Stomach (tissue), 9 donors: ENCODE data around the gene CSNK2A1. TPM values are rescaled to one million over a fixed set of nuclear protein-coding genes. Genes with fewer than 3 reads are reported as not detected.
A peak's percentile ranks its signal among the peaks of the same experiment; 100 is the strongest.
"Not testable (repeated sequence)": the region's sequence is repeated elsewhere in the genome, so short reads cannot be mapped to it uniquely, and the experiment has no call there.

ENCODE experiments used
- DNase-seq, 2 donors: peaks; one replicate each; pipeline versions ENCODE4 v3.0.0 to v3.0.0-alpha.2; 2013 to 2019
- H3K27ac ChIP-seq, 5 donors: fragments of 200-600 bp in 4 of 5; sonication (generic) in 4 of 5; one replicate each; pipeline ENCODE4 v1.5.1; 2013 to 2019; ENCODE audit warnings: mild to moderate bottlenecking in 1 of 5, moderate library complexity in 1 of 5
- H3K27me3 ChIP-seq, 3 donors: fragments of 200-600 bp; sonication (generic); one replicate each; pipeline ENCODE4 v1.5.1; 2017 to 2019; ENCODE audit warnings: mixed run types in 1 of 3
- H3K36me3 ChIP-seq, 4 donors: fragments of 200-600 bp; sonication (generic); 1 replicate in 3 of 4; 2 replicates in 1 of 4; pipeline ENCODE4 v1.5.1; 2016 to 2019
- H3K4me1 ChIP-seq, 4 donors: fragments of 200-600 bp; sonication (generic); one replicate each; pipeline ENCODE4 v1.5.1; 2016 to 2019
- H3K4me3 ChIP-seq, 4 donors: fragments of 200-600 bp; sonication (generic) in 3 of 4; one replicate each; pipeline ENCODE4 v1.5.1; 2016 to 2019; ENCODE audit warnings: mild to moderate bottlenecking in 1 of 4
- H3K9me3 ChIP-seq, 4 donors: fragments of 200-600 bp; sonication (generic); one replicate each; pipeline ENCODE4 v1.5.1; 2016 to 2019
- CTCF ChIP-seq, 7 experiments: fragments of 450-650 bp in 4 of 7; fragments of 200-600 bp in 3 of 7; sonication (generic) in 3 of 7; IDR thresholded peaks; one replicate each; pipeline ENCODE4 v1.5.1; 2016 to 2019; ENCODE audit warnings: antibody characterized with exemption in 7 of 7, control low read depth in 2 of 7, mild to moderate bottlenecking in 1 of 7
- EP300 ChIP-seq: sonication (generic); formaldehyde crosslinking; IDR thresholded peaks from one replicate; pipeline ENCODE4 v1.6.1; 2017; ENCODE audit warnings: antibody characterized with exemption
- POLR2A ChIP-seq, 4 donors: fragments of 450-650 bp; IDR thresholded peaks; one replicate each; pipeline ENCODE4 v1.6.1; 2016; ENCODE audit warnings: antibody characterized with exemption in 4 of 4, control low read depth in 2 of 4, mild to moderate bottlenecking in 1 of 4, moderate library complexity in 1 of 4
- POLR2AphosphoS5 ChIP-seq, 3 donors: sonication (generic); formaldehyde crosslinking; IDR thresholded peaks; one replicate each; pipeline ENCODE4 v1.6.1; 2016; ENCODE audit warnings: antibody characterized with exemption in 3 of 3
- WGBS, 5 donors: extraction: QIAGEN DNeasy Blood & Tissue Kit in 3 of 5; methylation state at CpG; one replicate each; pipeline versions ENCODE4 v1.1.5 to v1.1.7; 2013 to 2018; 5-methylcytosine and 5-hydroxymethylcytosine counted together
- intact Hi-C: fragments of 100-400 bp; cut with DNase I; formaldehyde crosslinking; loops from one replicate; pipeline ENCODE4 v1.15.1; 2023; ENCODE audit warnings: low total_unique reads
- polyA plus RNA-seq, 3 donors: library from polyadenylated mRNA; stranded (reverse); fragments of 200-250 nt; gene quantifications; one replicate each; pipeline ENCODE4 v1.2.3, GENCODE V29; 2013
- total RNA-seq, 5 donors: library from RNA; depleted of rRNA; stranded (reverse); fragments of >200 nt; gene quantifications; one replicate each; pipeline versions ENCODE4 v1.1.0 to v1.2.3, GENCODE V29; 2014 to 2016
- donor health status: healthy with polysubstance abuse.
- donor health status: Bipolar disorder and iron deficiency.
- donor health status: healthy.

Gene CSNK2A1
- total and polyA plus RNA-seq, 8 donors = 22.6 to 164 (median 37.3) TPM

DNA sequence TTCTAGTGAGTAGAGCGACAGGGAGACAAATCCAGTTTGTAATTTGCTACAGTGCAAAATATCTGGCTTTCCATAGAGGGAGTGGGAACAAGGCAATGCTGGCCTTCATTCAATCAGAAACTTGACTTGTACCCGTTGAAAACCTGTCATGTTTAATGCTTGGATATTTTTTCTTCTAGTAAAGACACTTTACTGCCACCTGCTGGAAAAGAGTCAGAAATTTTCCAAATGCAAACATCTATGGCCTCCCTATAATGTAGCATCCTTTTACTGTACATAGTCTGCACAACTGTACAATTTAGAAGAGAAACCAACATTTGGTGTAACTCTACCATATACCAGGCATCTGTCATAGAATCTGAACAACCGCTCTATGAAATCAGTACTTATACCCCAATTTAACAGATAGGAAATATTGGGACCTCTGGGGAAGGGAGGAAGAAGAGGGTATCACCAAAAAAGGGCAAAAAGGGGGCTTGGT, 64.6 kb downstream of the CSNK2A1 start:
- Histone ChIP-seq H3K4me3 (no peak overlapping the region), H3K36me3 (peaks cover 19 to 72% (median 50%) of the 10 kb centered on the region in 4 donors), H3K27me3 (no peaks in the 10 kb centered on the region), H3K27ac (no peak overlapping the region), H3K4me1 (peaks cover 0 to 11% (median 0%) of the 10 kb centered on the region in 4 donors), H3K9me3 (no peaks in the 10 kb centered on the region)
- TF ChIP-seq CTCF (IDR thresholded peaks at IDR 0.05) = peak in 5 of 7 experiments; percentile 19 to 59 (median 43)
- no peak for TF ChIP-seq POLR2AphosphoS5 (IDR thresholded peaks at IDR 0.05)
- TF ChIP-seq EP300 = no peak
- 44 to 54% (median 52%) methylated on average over 3 of the region's 3 CpGs for WGBS, 5 donors
- DNase-seq = peak in 1 of 2 donors; percentile 82
- intact Hi-C loops = loop anchor here (5.0 kb wide), 1 partner anchor 122 kb away; no protein-coding TSS in a partner anchor

DNA sequence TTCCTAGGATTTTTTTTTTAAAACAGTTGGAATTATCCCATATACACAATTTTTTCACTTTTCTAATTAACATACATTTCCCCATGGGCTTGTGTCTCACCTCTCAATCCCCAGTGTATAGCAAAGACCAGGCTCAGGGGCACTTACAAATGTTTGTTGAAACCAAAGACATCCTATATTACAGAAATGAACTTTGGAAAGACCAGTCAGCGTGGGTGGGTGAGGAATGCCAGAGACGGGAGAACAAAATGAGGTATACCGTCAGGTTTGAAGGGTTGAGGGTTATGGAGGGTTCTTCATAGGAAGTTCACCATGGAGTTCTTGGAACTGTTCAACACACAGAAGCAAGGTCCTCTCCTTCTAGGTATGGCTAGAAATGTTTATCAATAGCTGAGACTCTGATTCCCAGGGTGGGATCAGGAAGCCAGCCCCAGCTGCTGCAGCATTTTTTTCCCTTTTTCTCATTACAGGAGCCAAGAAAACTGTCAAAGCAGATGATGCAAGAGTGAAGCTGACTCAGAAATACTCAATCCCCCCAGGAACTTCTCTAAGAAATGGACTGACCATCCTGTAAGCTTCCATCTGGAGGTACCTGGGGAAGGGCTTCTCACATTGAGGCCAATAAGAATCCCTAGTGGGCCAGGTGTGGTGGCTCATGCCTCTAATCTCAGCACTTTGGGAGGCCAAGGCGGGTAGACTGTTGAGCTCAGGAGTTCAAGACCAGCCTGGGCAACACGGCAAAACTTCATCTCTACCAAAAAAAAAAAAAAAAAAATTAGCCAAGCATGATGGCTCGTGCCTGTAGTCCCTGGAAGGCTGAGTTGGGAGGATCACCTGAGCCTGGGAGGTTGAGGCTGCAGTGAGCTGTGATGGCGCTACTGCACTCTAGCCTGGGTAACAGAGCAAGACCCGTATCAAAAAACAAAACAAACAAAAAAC, 65.3 kb downstream of the CSNK2A1 start:
- DNase-seq = no peak
- Histone ChIP-seq H3K27ac (no peak overlapping the region), H3K4me3 (no peak overlapping the region), H3K4me1 (peaks cover 0 to 7% (median 0%) of the 10 kb centered on the region in 4 donors), H3K9me3 (no peaks in the 10 kb centered on the region), H3K36me3 (peaks cover 12 to 65% (median 46%) of the 10 kb centered on the region in 4 donors), H3K27me3 (no peaks in the 10 kb centered on the region)
- 78 to 91% (median 87%) methylated on average over 8 of the region's 8 CpGs for WGBS, 5 donors
- intact Hi-C loops = loop anchor here (5.0 kb wide), 1 partner anchor 121 kb away; no protein-coding TSS in a partner anchor
- TF ChIP-seq POLR2AphosphoS5 (IDR thresholded peaks at IDR 0.05) = no peak
- no peak for TF ChIP-seq CTCF (IDR thresholded peaks at IDR 0.05)
- TF ChIP-seq EP300 = no peak
- TF ChIP-seq POLR2A (IDR thresholded peaks at IDR 0.05) = no peak

DNA sequence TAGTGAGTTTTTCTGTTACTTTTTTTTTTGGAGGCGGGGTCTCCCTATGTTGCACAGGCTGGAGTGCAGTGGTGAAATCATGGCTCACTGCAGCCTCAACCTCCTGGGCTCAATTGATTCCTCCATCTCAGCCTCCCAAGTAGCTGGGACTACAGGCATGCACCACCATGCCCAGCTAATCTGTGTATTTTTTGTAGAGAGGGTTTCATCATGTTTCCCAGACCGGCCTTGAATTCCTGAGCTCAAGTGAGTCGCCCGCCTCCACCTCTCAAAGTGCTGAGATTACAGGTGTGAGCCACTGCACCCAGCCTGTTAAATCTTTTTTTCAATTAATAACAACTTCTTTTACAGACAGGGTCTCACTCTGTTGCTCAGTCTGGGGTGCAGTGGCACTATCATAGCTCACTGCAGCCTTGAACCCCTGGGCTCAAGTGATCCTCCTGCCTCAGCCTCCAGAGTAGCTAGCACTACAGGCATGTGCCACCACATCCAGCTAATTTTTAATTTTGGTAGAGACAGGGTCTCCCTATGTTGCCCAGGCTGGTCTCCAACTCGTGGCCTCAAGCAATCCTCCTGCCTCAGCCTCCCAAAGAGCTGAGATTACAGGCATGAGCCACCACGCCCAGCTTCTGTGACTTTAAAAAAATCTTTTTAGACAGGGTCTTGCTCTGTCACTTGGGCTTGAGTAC, 66.9 kb downstream of the CSNK2A1 start:
- not testable (repeated sequence) for H3K4me1 ChIP-seq, DNase-seq, H3K4me3 ChIP-seq, H3K27me3 ChIP-seq, H3K9me3 ChIP-seq, H3K27ac ChIP-seq
- 90 to 100% (median 96%) methylated on average over 6 of the region's 6 CpGs for WGBS, 5 donors
- intact Hi-C loops = loop anchor here (5.0 kb wide), 1 partner anchor 119 kb away; no protein-coding TSS in a partner anchor
- peaks cover 0 to 49% (median 31%) of the 10 kb centered on the region in 4 donors for H3K36me3 ChIP-seq

GRCh38 chr20:475463-476357, 67.9 kb downstream of the CSNK2A1 start:
- H3K27me3 ChIP-seq = no peaks in the 10 kb centered on the region
- WGBS, 5 donors = 76 to 92% (median 88%) methylated on average over 5 to 6 of the region's 6 CpGs
- TF ChIP-seq CTCF (IDR thresholded peaks at IDR 0.05) (no peak), POLR2AphosphoS5 (IDR thresholded peaks at IDR 0.05) (no peak), POLR2A (IDR thresholded peaks at IDR 0.05) (no peak), EP300 (no peak)
- peaks cover 0 to 10% (median 0%) of the 10 kb centered on the region in 4 donors for H3K9me3 ChIP-seq
- no peak overlapping the region for H3K27ac ChIP-seq
- peaks cover 0 to 7% (median 3%) of the 10 kb centered on the region in 4 donors for H3K4me1 ChIP-seq
- peak in 1 of 2 donors; percentile 28 for DNase-seq
- intact Hi-C loops = loop anchor here (5.0 kb wide), 1 partner anchor 118 kb away; no protein-coding TSS in a partner anchor
- H3K36me3 ChIP-seq = peaks cover 0 to 39% (median 21%) of the 10 kb centered on the region in 4 donors
- H3K4me3 ChIP-seq = no peak overlapping the region
